Measurements from ENCODE around the gene GPD1.
"Not testable (repeated sequence)": the region's sequence is repeated elsewhere in the genome, so short reads cannot be mapped to it uniquely, and the experiment has no call there.

The GPD1 gene

GRCh38 chr12:50147281-50147680 lies 43.5 kb downstream of the GPD1 start:
- Histone ChIP-seq H3K4me2 (no peak overlapping the region), H3K9ac (no peak overlapping the region), H3K4me1 (no peaks in the 10 kb centered on the region), H3K27ac (no peak overlapping the region), H3K9me3 (no peaks in the 10 kb centered on the region), H3K27me3 (no peaks in the 10 kb centered on the region), H3K36me3 (peaks cover 46% of the 10 kb centered on the region), H3K4me3 (no peak overlapping the region), H4K20me1 (peaks cover 76% of the 10 kb centered on the region)
- TF ChIP-seq Cebpa-rat (IDR thresholded peaks at IDR 0.05), result no peak

- not testable (repeated sequence) for H3K27me3 ChIP-seq
Measured at GRCh38 chr12:50148011-50148410, 44.2 kb downstream of the GPD1 start.

GRCh38 chr12:50149311-50149710 lies 45.5 kb downstream of the GPD1 start:
- Histone ChIP-seq H3K4me1 (no peaks in the 10 kb centered on the region), H3K36me3 (peaks cover 43% of the 10 kb centered on the region), H4K20me1 (peaks cover 77% of the 10 kb centered on the region), H3K27me3 (no peaks in the 10 kb centered on the region), H3K9ac (no peak overlapping the region), H3K9me3 (no peaks in the 10 kb centered on the region), H3K4me3 (no peak overlapping the region), H3K4me2 (no peak overlapping the region), H3K27ac (no peak overlapping the region)
- TF ChIP-seq Cebpa-rat (IDR thresholded peaks at IDR 0.05), result no peak

More at GRCh38 chr12:50148011-50148410, 44.2 kb downstream of the GPD1 start:
- H3K36me3 ChIP-seq, result peaks cover 45% of the 10 kb centered on the region
- H3K27ac ChIP-seq, H3K4me3 ChIP-seq, H3K9ac ChIP-seq, H3K4me1 ChIP-seq, H3K9me3 ChIP-seq, H3K4me2 ChIP-seq: not testable (repeated sequence)
- peaks cover 80% of the 10 kb centered on the region for H4K20me1 ChIP-seq

GRCh38 chr12:50151047-50151687 lies 47.4 kb downstream of the GPD1 start:
- H3K9me3 ChIP-seq, result no peaks in the 10 kb centered on the region

DNA sequence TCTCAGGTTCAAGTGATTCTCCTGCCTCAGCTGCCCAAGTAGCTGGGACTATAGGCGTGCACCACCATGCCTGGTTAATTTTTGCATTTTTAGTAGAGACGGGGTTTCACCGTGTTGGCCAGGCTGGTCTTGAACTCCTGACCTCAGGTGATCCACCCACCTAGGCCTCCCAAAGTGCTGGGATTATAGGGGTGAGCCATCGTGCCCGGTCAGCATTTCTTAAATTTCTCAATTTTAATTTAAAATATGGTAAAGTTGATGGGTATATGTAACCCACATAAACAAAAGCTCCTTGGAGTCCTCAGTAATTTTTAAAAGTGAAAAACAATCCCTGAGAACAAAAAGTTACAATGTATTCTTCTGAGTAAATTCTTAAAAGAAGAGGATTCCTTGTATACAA lies 51.1 kb downstream of the GPD1 start:
- H3K4me1 ChIP-seq, H3K4me2 ChIP-seq: not testable (repeated sequence)
- peaks cover 61% of the 10 kb centered on the region for H3K36me3 ChIP-seq

More at GRCh38 chr12:50151047-50151687, 47.4 kb downstream of the GPD1 start:
- Histone ChIP-seq H3K27ac (no peak overlapping the region), H3K4me3 (no peak overlapping the region), H3K9ac (no peak overlapping the region), H4K20me1 (peaks cover 66% of the 10 kb centered on the region), H3K36me3 (peaks cover 46% of the 10 kb centered on the region), H3K27me3 (no peaks in the 10 kb centered on the region), H3K4me1 (no peaks in the 10 kb centered on the region), H3K4me2 (no peak overlapping the region)
- no peak for TF ChIP-seq Cebpa-rat (IDR thresholded peaks at IDR 0.05)

GRCh38 chr12:50156641-50157040 lies 52.8 kb downstream of the GPD1 start:
- no peaks in the 10 kb centered on the region for H3K27me3 ChIP-seq
- H3K9me3 ChIP-seq, result peaks cover 9% of the 10 kb centered on the region
- H3K4me3 ChIP-seq, result no peak overlapping the region
- H4K20me1 ChIP-seq, result peaks cover 62% of the 10 kb centered on the region
- TF ChIP-seq Cebpa-rat (IDR thresholded peaks at IDR 0.05), result no peak
- no peak overlapping the region for H3K4me2 ChIP-seq
- H3K4me1 ChIP-seq, result no peaks in the 10 kb centered on the region
- H3K9ac ChIP-seq, result no peak overlapping the region
- H3K27ac ChIP-seq, result no peak overlapping the region
- peaks cover 56% of the 10 kb centered on the region for H3K36me3 ChIP-seq

More for the DNA sequence above, 51.1 kb downstream of the GPD1 start:
- peaks cover 64% of the 10 kb centered on the region for H4K20me1 ChIP-seq
- not testable (repeated sequence) for H3K27me3 ChIP-seq, H3K4me3 ChIP-seq, H3K9me3 ChIP-seq, H3K27ac ChIP-seq, H3K9ac ChIP-seq

GRCh38 chr12:50157259-50157658 lies 53.5 kb downstream of the GPD1 start:
- Histone ChIP-seq H3K4me2 (no peak overlapping the region), H3K9ac (no peak overlapping the region), H3K4me3 (no peak overlapping the region), H3K36me3 (peaks cover 50% of the 10 kb centered on the region), H3K9me3 (peaks cover 9% of the 10 kb centered on the region), H3K27me3 (no peaks in the 10 kb centered on the region), H3K4me1 (no peaks in the 10 kb centered on the region), H4K20me1 (peaks cover 56% of the 10 kb centered on the region), H3K27ac (no peak overlapping the region)
- TF ChIP-seq Cebpa-rat (IDR thresholded peaks at IDR 0.05), result no peak

GRCh38 chr12:50160643-50161042 lies 56.8 kb downstream of the GPD1 start:
- H3K27me3 ChIP-seq, result no peaks in the 10 kb centered on the region
- H3K27ac ChIP-seq, result no peak overlapping the region
- peaks cover 9% of the 10 kb centered on the region for H3K9me3 ChIP-seq
- H3K4me2 ChIP-seq, result no peak overlapping the region
- peaks cover 55% of the 10 kb centered on the region for H4K20me1 ChIP-seq
- no peak overlapping the region for H3K9ac ChIP-seq
- no peak overlapping the region for H3K4me3 ChIP-seq
- peaks cover 25% of the 10 kb centered on the region for H3K36me3 ChIP-seq
- H3K4me1 ChIP-seq, result peaks cover 14% of the 10 kb centered on the region
- no peak for TF ChIP-seq Cebpa-rat (IDR thresholded peaks at IDR 0.05)
